Measurements from ENCODE around the gene RAB28.

DNA sequence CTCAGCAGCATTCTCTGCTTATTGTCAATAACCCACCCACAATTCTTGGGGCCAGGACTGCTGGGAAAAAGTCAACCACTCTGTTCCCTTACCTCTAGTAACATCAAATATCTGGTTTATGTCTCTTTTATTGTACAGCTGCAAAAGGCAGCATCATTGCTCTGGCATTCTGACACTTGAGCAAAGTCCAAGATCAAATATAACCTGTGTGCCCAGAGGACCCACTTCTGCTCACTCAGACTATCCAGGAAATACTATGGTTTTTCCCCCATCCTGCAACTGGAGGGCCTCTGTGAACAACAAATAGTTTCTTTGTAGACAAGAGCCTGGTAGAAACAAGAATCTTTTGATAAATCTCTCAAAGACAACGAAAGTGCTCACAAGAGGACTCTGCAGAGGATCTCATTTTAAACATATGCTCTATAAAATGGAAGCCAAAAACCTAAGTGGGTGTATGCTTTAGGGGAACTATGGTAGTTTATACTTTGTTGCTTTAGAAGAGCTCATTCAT lies 154.7 kb downstream of the RAB28 start:
- no peak for TF ChIP-seq SNAI2 (CRISPR knock-in tag; IDR thresholded peaks at IDR 0.05)
- TF ChIP-seq, protein P1, sequence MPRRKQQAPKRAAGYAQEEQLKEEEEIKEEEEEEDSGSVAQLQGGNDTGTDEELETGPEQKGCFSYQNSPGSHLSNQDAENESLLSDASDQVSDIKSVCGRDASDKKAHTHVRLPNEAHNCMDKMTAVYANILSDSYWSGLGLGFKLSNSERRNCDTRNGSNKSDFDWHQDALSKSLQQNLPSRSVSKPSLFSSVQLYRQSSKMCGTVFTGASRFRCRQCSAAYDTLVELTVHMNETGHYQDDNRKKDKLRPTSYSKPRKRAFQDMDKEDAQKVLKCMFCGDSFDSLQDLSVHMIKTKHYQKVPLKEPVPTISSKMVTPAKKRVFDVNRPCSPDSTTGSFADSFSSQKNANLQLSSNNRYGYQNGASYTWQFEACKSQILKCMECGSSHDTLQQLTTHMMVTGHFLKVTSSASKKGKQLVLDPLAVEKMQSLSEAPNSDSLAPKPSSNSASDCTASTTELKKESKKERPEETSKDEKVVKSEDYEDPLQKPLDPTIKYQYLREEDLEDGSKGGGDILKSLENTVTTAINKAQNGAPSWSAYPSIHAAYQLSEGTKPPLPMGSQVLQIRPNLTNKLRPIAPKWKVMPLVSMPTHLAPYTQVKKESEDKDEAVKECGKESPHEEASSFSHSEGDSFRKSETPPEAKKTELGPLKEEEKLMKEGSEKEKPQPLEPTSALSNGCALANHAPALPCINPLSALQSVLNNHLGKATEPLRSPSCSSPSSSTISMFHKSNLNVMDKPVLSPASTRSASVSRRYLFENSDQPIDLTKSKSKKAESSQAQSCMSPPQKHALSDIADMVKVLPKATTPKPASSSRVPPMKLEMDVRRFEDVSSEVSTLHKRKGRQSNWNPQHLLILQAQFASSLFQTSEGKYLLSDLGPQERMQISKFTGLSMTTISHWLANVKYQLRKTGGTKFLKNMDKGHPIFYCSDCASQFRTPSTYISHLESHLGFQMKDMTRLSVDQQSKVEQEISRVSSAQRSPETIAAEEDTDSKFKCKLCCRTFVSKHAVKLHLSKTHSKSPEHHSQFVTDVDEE (CRISPR knock-in tag; IDR thresholded peaks at IDR 0.05): no peak
- no peak for TF ChIP-seq PATZ1 (CRISPR knock-in tag; IDR thresholded peaks at IDR 0.05; ENCODE audit: borderline replicate concordance)
- no peak for TF ChIP-seq RARB (CRISPR knock-in tag; IDR thresholded peaks at IDR 0.05)
- no peak for TF ChIP-seq ARNTL (CRISPR knock-in tag; IDR thresholded peaks at IDR 0.05; ENCODE audit: borderline replicate concordance, low read depth)
- TF ChIP-seq CSDC2 (CRISPR knock-in tag; IDR thresholded peaks at IDR 0.05): no peak
- no peak for TF ChIP-seq ZFP3 (CRISPR knock-in tag; IDR thresholded peaks at IDR 0.05)
- no peak for TF ChIP-seq TOX (CRISPR knock-in tag; IDR thresholded peaks at IDR 0.05; ENCODE audit: borderline replicate concordance)
- TF ChIP-seq PPARA (CRISPR knock-in tag; IDR thresholded peaks at IDR 0.05; ENCODE audit: borderline replicate concordance): no peak
- TF ChIP-seq TCF4 (CRISPR knock-in tag; IDR thresholded peaks at IDR 0.05; ENCODE audit: borderline replicate concordance): no peak
- TF ChIP-seq OSR1 (CRISPR knock-in tag; IDR thresholded peaks at IDR 0.05): no peak
- no peak for TF ChIP-seq ESRRG (CRISPR knock-in tag; IDR thresholded peaks at IDR 0.05)
- TF ChIP-seq ZFP30 (CRISPR knock-in tag; IDR thresholded peaks at IDR 0.05): no peak
- TF ChIP-seq, protein P2, sequence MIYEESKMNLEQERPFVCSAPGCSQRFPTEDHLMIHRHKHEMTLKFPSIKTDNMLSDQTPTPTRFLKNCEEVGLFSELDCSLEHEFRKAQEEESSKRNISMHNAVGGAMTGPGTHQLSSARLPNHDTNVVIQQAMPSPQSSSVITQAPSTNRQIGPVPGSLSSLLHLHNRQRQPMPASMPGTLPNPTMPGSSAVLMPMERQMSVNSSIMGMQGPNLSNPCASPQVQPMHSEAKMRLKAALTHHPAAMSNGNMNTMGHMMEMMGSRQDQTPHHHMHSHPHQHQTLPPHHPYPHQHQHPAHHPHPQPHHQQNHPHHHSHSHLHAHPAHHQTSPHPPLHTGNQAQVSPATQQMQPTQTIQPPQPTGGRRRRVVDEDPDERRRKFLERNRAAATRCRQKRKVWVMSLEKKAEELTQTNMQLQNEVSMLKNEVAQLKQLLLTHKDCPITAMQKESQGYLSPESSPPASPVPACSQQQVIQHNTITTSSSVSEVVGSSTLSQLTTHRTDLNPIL (CRISPR knock-in tag; IDR thresholded peaks at IDR 0.05; ENCODE audit: low read depth): no peak
